Left ventricle myocardium inferior (tissue), 1 donor: Measurements from ENCODE around the gene CEP72. TPM values are rescaled to one million over a fixed set of nuclear protein-coding genes. Genes with fewer than 3 reads are reported as not detected.

Experiments
- DNase-seq: peaks from one replicate; pipeline ENCODE4 v3.0.0-alpha.2; 2020
- H3K27ac ChIP-seq: fragments of 200-600 bp; replicated peaks from 2 replicates; pipeline ENCODE4 v1.8.0; 2021
- H3K27me3 ChIP-seq: fragments of 200-600 bp; 2 replicates; pipeline ENCODE4 v1.8.0; 2021; ENCODE audit warnings: low read depth
- H3K36me3 ChIP-seq: fragments of 200-600 bp; 2 replicates; pipeline ENCODE4 v1.8.0; 2021
- H3K4me1 ChIP-seq: fragments of 200-600 bp; 2 replicates; pipeline ENCODE4 v1.8.0; 2021
- H3K4me3 ChIP-seq: fragments of 200-600 bp; 2 replicates; pipeline ENCODE4 v1.8.0; 2021; ENCODE audit warnings: mild to moderate bottlenecking, moderate library complexity
- H3K9me3 ChIP-seq: fragments of 200-600 bp; replicated peaks from 2 replicates; pipeline ENCODE4 v1.8.0; 2021
- CTCF ChIP-seq: fragments of 200-600 bp; IDR thresholded peaks from 2 replicates; pipeline ENCODE4 v1.8.0; 2021; ENCODE audit warnings: antibody characterized with exemption, mild to moderate bottlenecking, borderline replicate concordance
- intact Hi-C: fragments of 100-400 bp; cut with micrococcal nuclease; formaldehyde crosslinking; loops from one replicate; pipeline ENCODE4 v1.11.0; 2022
- total RNA-seq: library from RNA; stranded (reverse); fragmentation: NEBNext Ultra II Directional; extraction: Animal tissue kit (Norgen Biotek cat#: 25700); gene quantifications from one replicate; pipeline ENCODE4 v1.2.1, GENCODE V29; 2021
- donor health status: DM: no; HTN: yes; CAD: no; lungs with severe emphysema.

Gene CEP72
- total RNA-seq, 1 donor from 2014 or later, result 1.7 TPM

GRCh38 chr5:622946-623522, 10.9 kb downstream of the CEP72 start:
- no peaks in the 10 kb centered on the region for H3K27me3 ChIP-seq
- H3K36me3 ChIP-seq, result peaks cover 48% of the 10 kb centered on the region
- H3K27ac ChIP-seq, result no peak overlapping the region
- H3K9me3 ChIP-seq, result no peaks in the 10 kb centered on the region
- intact Hi-C loops, result no loop called here
- no peaks in the 10 kb centered on the region for H3K4me1 ChIP-seq
- TF ChIP-seq CTCF, result no peak
- no peak overlapping the region for H3K4me3 ChIP-seq
- DNase-seq, result no peak

GRCh38 chr5:623531-623930, 11.4 kb downstream of the CEP72 start:
- peaks cover 50% of the 10 kb centered on the region for H3K36me3 ChIP-seq
- no peak for DNase-seq
- TF ChIP-seq CTCF, result no peak

GRCh38 chr5:624118-624950, 12.2 kb downstream of the CEP72 start:
- Histone ChIP-seq H3K4me3 (peak overlapping the region; percentile 12), H3K4me1 (no peaks in the 10 kb centered on the region), H3K36me3 (peaks cover 45% of the 10 kb centered on the region), H3K27ac (peak overlapping the region; percentile 23), H3K27me3 (no peaks in the 10 kb centered on the region), H3K9me3 (no peaks in the 10 kb centered on the region)
- DNase-seq, result no peak
- TF ChIP-seq CTCF, result no peak
- intact Hi-C loops, result no loop called here

More at GRCh38 chr5:623531-623930, 11.4 kb downstream of the CEP72 start:
- H3K27ac ChIP-seq, result no peak overlapping the region
- intact Hi-C loops, result no loop called here
- no peaks in the 10 kb centered on the region for H3K9me3 ChIP-seq
- H3K4me3 ChIP-seq, result no peak overlapping the region
- H3K4me1 ChIP-seq, result no peaks in the 10 kb centered on the region
- H3K27me3 ChIP-seq, result no peaks in the 10 kb centered on the region

GRCh38 chr5:624951-625230, 12.8 kb downstream of the CEP72 start:
- H3K36me3 ChIP-seq, result peaks cover 39% of the 10 kb centered on the region
- DNase-seq, result no peak
- H3K4me1 ChIP-seq, result no peaks in the 10 kb centered on the region

GRCh38 chr5:625516-625915, 13.4 kb downstream of the CEP72 start:
- intact Hi-C loops, result no loop called here
- Histone ChIP-seq H3K4me1 (no peaks in the 10 kb centered on the region), H3K9me3 (no peaks in the 10 kb centered on the region), H3K36me3 (peaks cover 33% of the 10 kb centered on the region), H3K27ac (peak overlapping the region; percentile 25), H3K4me3 (no peak overlapping the region), H3K27me3 (no peaks in the 10 kb centered on the region)
- no peak for DNase-seq
- no peak for TF ChIP-seq CTCF

More at GRCh38 chr5:624951-625230, 12.8 kb downstream of the CEP72 start:
- H3K4me3 ChIP-seq, result peak overlapping the region; percentile 12
- no peak for TF ChIP-seq CTCF
- no peaks in the 10 kb centered on the region for H3K27me3 ChIP-seq
- intact Hi-C loops, result no loop called here
- H3K9me3 ChIP-seq, result no peaks in the 10 kb centered on the region
- peak overlapping the region; percentile 25 for H3K27ac ChIP-seq
